ENCODE results near the gene NPB. TPM values are rescaled to one million over a fixed set of nuclear protein-coding genes. Genes with fewer than 3 reads are reported as not detected.

Gene NPB
- total and polyA plus RNA-seq, 2 of the 8 experiments (the other 6 are each of a cell fraction or from before 2014, with no cell fraction given) = 1.5 to 2.5 TPM

- TF ChIP-seq CEBPB (IDR thresholded peaks at IDR 0.05; ENCODE audit: low read depth, low read length) = no peak
- TF ChIP-seq USF2 (IDR thresholded peaks at IDR 0.05; ENCODE audit: low read length) = no peak
- no peak for TF ChIP-seq SIN3A (conservative IDR thresholded peaks at IDR 0.05 in 1 of 2, IDR thresholded peaks at IDR 0.05 in 1 of 2; ENCODE audit: low read depth in 1 of 2, low read length in 2 of 2)
- no peak for TF ChIP-seq HDAC6 (IDR thresholded peaks at IDR 0.05; ENCODE audit: low read depth, low read length)
- no peak for TF ChIP-seq EGR1 (IDR thresholded peaks at IDR 0.05; ENCODE audit: borderline replicate concordance, low read depth, low read length)
- no peak for TF ChIP-seq TCF12 (IDR thresholded peaks at IDR 0.05; ENCODE audit: low read depth, low read length)
These were observed 42.8 kb downstream of the NPB start (continued) for GRCh38 chr17:81944858-81945257.
